NCI-H510A treated with DMSO at 0.1 percent for 48 hours (cell line): ENCODE measurements around the gene RBM42.
"Not testable (repeated sequence)": the region's sequence is repeated elsewhere in the genome, so short reads cannot be mapped to it uniquely, and the experiment has no call there.

Experiments used
- DNase-seq: peaks from one replicate; lab custom pipeline; 2025; lab: John Stamatoyannopoulos, UW

Gene RBM42

GRCh38 chr19:35628565-35629331, at the start of gene RBM42:
RBM42 (plus strand) TSS chr19:35629036; CDS start chr19:35629154, 118 bp downstream.
- DNase-seq = peak; percentile 97

- no peak for DNase-seq
Observed at GRCh38 chr19:35582760-35583159, 46.1 kb upstream of the RBM42 start.

GRCh38 chr19:35585848-35586247, 43.0 kb upstream of the RBM42 start, which contains the start of gene PMIS2:
PMIS2 (plus strand) TSS chr19:35586173; CDS start chr19:35586260, 87 bp downstream.
- DNase-seq = no peak

- no peak for DNase-seq
Observed at GRCh38 chr19:35587321-35587720, 41.5 kb upstream of the RBM42 start.

- DNase-seq = no peak
Observed at GRCh38 chr19:35590875-35591274, 38.0 kb upstream of the RBM42 start.

GRCh38 chr19:35592226-35592625, 36.6 kb upstream of the RBM42 start:
- DNase-seq = no peak

- not testable (repeated sequence) for DNase-seq
Observed at GRCh38 chr19:35595026-35595425, 33.8 kb upstream of the RBM42 start.

GRCh38 chr19:35595928-35596327, 32.9 kb upstream of the RBM42 start:
- no peak for DNase-seq

GRCh38 chr19:35596366-35596999, 32.4 kb upstream of the RBM42 start:
- DNase-seq = no peak

GRCh38 chr19:35601971-35602370, 26.9 kb upstream of the RBM42 start:
- DNase-seq = no peak

GRCh38 chr19:35604436-35604835, 24.4 kb upstream of the RBM42 start:
- DNase-seq = not testable (repeated sequence)

- DNase-seq = not testable (repeated sequence)
Observed at GRCh38 chr19:35607170-35607569, 21.7 kb upstream of the RBM42 start.

- no peak for DNase-seq
Observed at GRCh38 chr19:35607661-35608060, 21.2 kb upstream of the RBM42 start.

- DNase-seq = no peak
Observed at GRCh38 chr19:35608251-35608650, 20.6 kb upstream of the RBM42 start.

- DNase-seq = no peak
Observed at GRCh38 chr19:35609851-35610353, 18.9 kb upstream of the RBM42 start.

- no peak for DNase-seq
Observed at GRCh38 chr19:35612224-35612558, 16.6 kb upstream of the RBM42 start.

GRCh38 chr19:35612559-35613321, 16.1 kb upstream of the RBM42 start, which contains the start of gene HAUS5:
HAUS5 (plus strand) TSS chr19:35612735; CDS start chr19:35612795, 60 bp downstream.
- DNase-seq = peak; percentile 94

GRCh38 chr19:35613574-35613973, 15.3 kb upstream of the RBM42 start:
- no peak for DNase-seq

GRCh38 chr19:35615036-35615435, 13.8 kb upstream of the RBM42 start:
- DNase-seq = no peak

- no peak for DNase-seq
Observed at GRCh38 chr19:35618857-35619256, 10.0 kb upstream of the RBM42 start.

GRCh38 chr19:35619290-35619923, 9.4 kb upstream of the RBM42 start:
- DNase-seq = no peak

GRCh38 chr19:35620001-35620400, 8.8 kb upstream of the RBM42 start:
- no peak for DNase-seq
